Measurements from ENCODE around the gene GFPT1.

GFPT1 gene

GRCh38 chr2:69344305-69344704, 42.7 kb downstream of the GFPT1 start:
- TF ChIP-seq, protein P1, sequence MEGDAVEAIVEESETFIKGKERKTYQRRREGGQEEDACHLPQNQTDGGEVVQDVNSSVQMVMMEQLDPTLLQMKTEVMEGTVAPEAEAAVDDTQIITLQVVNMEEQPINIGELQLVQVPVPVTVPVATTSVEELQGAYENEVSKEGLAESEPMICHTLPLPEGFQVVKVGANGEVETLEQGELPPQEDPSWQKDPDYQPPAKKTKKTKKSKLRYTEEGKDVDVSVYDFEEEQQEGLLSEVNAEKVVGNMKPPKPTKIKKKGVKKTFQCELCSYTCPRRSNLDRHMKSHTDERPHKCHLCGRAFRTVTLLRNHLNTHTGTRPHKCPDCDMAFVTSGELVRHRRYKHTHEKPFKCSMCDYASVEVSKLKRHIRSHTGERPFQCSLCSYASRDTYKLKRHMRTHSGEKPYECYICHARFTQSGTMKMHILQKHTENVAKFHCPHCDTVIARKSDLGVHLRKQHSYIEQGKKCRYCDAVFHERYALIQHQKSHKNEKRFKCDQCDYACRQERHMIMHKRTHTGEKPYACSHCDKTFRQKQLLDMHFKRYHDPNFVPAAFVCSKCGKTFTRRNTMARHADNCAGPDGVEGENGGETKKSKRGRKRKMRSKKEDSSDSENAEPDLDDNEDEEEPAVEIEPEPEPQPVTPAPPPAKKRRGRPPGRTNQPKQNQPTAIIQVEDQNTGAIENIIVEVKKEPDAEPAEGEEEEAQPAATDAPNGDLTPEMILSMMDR (IDR thresholded peaks at IDR 0.05; ENCODE audit: low read depth, low read length), result no peak
- in situ Hi-C loops (cut with HindIII; ENCODE audit: low sequenced_read_pairs), result no loop called here
- H3K4me3 ChIP-seq (ENCODE audit: low read depth, low read length), result no peak overlapping the region
- DNase-seq (ENCODE audit: low read depth, low spot score), result no peak

- DNase-seq (ENCODE audit: low read depth, low spot score), result no peak
- H3K4me3 ChIP-seq (ENCODE audit: low read depth, low read length), result no peak overlapping the region
- TF ChIP-seq, protein P1 (IDR thresholded peaks at IDR 0.05; ENCODE audit: low read depth, low read length), result no peak
- in situ Hi-C loops (cut with HindIII; ENCODE audit: low sequenced_read_pairs), result no loop called here
Observed at GRCh38 chr2:69340101-69340775, 46.8 kb downstream of the GFPT1 start.

DNA sequence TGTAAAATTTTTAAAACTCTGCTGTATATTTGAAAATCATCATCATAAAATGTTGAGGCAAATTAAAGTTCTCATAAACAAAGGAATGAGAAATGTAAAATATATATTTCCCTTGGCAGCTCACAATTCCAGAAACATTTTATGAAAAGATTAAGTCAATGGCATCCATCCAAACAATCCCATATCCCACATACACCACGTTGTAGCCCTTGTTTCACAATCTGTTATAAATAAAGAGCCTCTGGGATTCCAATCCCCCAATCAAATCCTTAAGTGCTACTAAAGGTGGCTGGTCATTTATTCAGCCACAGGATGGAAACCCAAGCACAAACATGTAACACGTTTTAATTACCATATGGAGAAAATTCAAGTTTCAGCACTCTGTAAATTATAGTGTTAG, 51.7 kb downstream of the GFPT1 start:
- TF ChIP-seq, protein P1 (IDR thresholded peaks at IDR 0.05; ENCODE audit: low read depth, low read length), result no peak
- H3K4me3 ChIP-seq (ENCODE audit: low read depth, low read length), result no peak overlapping the region
- DNase-seq (ENCODE audit: low read depth, low spot score), result no peak
- in situ Hi-C loops (cut with HindIII; ENCODE audit: low sequenced_read_pairs), result no loop called here

GRCh38 chr2:69333352-69333751, 53.7 kb downstream of the GFPT1 start:
- no peak overlapping the region for H3K4me3 ChIP-seq (ENCODE audit: low read depth, low read length)
- in situ Hi-C loops (cut with HindIII; ENCODE audit: low sequenced_read_pairs), result no loop called here
- no peak for DNase-seq (ENCODE audit: low read depth, low spot score)
- TF ChIP-seq, protein P1 (IDR thresholded peaks at IDR 0.05; ENCODE audit: low read depth, low read length), result no peak

GRCh38 chr2:69330781-69331180, 56.2 kb downstream of the GFPT1 start:
- no peak for DNase-seq (ENCODE audit: low read depth, low spot score)
- in situ Hi-C loops (cut with HindIII; ENCODE audit: low sequenced_read_pairs), result no loop called here
- no peak overlapping the region for H3K4me3 ChIP-seq (ENCODE audit: low read depth, low read length)
- TF ChIP-seq, protein P1 (IDR thresholded peaks at IDR 0.05; ENCODE audit: low read depth, low read length), result no peak

DNA sequence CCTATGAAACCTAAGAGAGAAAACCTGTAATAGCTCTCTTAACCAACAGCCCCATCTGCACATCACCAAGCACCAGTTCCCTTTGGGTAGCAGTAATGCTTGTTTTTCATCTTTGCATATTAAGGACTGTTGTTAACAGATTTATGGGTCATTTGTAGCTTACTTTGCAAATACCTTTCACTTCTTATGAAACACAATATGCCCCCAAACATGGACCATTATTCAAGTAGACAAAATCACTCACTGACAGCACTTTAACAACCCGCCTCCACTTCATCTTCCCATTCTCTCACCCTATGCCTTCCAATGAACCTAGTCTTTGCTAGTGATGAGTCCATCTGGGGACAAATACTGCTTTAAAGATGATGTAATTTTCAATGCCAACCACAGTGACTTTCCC, 64.4 kb downstream of the GFPT1 start:
- in situ Hi-C loops (cut with HindIII; ENCODE audit: low sequenced_read_pairs), result no loop called here
- no peak for DNase-seq (ENCODE audit: low read depth, low spot score)
- TF ChIP-seq, protein P1 (IDR thresholded peaks at IDR 0.05; ENCODE audit: low read depth, low read length), result no peak
- H3K4me3 ChIP-seq (ENCODE audit: low read depth, low read length), result no peak overlapping the region
